HepG2 (cell line): ENCODE data around the gene AXIN2. TPM values are rescaled to one million over a fixed set of nuclear protein-coding genes. Genes with fewer than 3 reads are reported as not detected.

Experiments used
- EZH2 ChIP-seq: conservative IDR thresholded peaks from 2 replicates; pipeline ENCODE4 v1.6.1; 2012; ENCODE audit warnings: mild to moderate bottlenecking, low read depth, low read length, moderate library complexity
- KDM6A ChIP-seq: IDR thresholded peaks from 2 replicates; pipeline ENCODE4 v1.6.1; 2016; ENCODE audit warnings: low read depth
- STAT5B ChIP-seq: sonication (generic); formaldehyde crosslinking; IDR thresholded peaks from 2 replicates; pipeline ENCODE4 v1.4.0; 2020; ENCODE audit warnings: missing genetic modification reagents
- ZNF672 ChIP-seq: sonication (generic); formaldehyde crosslinking; IDR thresholded peaks from 2 replicates; pipeline ENCODE4 v1.8.1; 2022; ENCODE audit warnings: missing genetic modification reagents
- polyA plus RNA-seq, 8 experiments: library from polyadenylated mRNA; depleted of rRNA in 3 of 8; stranded (reverse) in 7 of 8; unstranded in 1 of 8; fragments of >200 nt; fragmentation: Illumina TruSeq in 4 of 8; extraction: Trizol in 4 of 8; gene quantifications; 2 replicates each; pipeline versions ENCODE4 v1.2.1 to v1.2.3, GENCODE V29; 2011 to 2016; ENCODE audit warnings: low read depth in 4 of 8, missing spikeins in 1 of 8, mixed read lengths in 1 of 8; ENCODE audit not compliant: insufficient read depth in 1 of 8
- total RNA-seq, 5 experiments: library from RNA; depleted of rRNA; stranded (reverse); fragments of >200 nt; fragmentation: Illumina TruSeq; extraction: Trizol; gene quantifications; 2 replicates each; pipeline ENCODE4 v1.2.3, GENCODE V29; 2016; ENCODE audit warnings: low read depth in 1 of 5
- TF ChIP-seq, protein P1 (sequence below): IDR thresholded peaks from 2 replicates; pipeline ENCODE4 v1.6.1; 2018; ENCODE audit warnings: missing genetic modification reagents, mild to moderate bottlenecking, missing compliant biosample characterization
- TF ChIP-seq, protein P2 (sequence below): sonication (generic); formaldehyde crosslinking; IDR thresholded peaks from 2 replicates; pipeline ENCODE4 v1.9.0; 2021; ENCODE audit warnings: missing genetic modification reagents, borderline replicate concordance
- TF ChIP-seq, protein P3 (sequence below): sonication (generic); formaldehyde crosslinking; IDR thresholded peaks from 2 replicates; pipeline ENCODE4 v1.4.0; 2020; ENCODE audit warnings: missing genetic modification reagents
- TF ChIP-seq, protein P4 (sequence below): sonication (generic); formaldehyde crosslinking; IDR thresholded peaks from 2 replicates; pipeline ENCODE4 v1.5.0; 2020; ENCODE audit warnings: mild to moderate bottlenecking, missing genetic modification reagents, borderline replicate concordance

AXIN2 gene
- total and polyA plus RNA-seq, 2 of the 13 experiments (the other 11 are each of a cell fraction or from before 2014, with no cell fraction given), result 58.6 to 63.4 TPM

DNA sequence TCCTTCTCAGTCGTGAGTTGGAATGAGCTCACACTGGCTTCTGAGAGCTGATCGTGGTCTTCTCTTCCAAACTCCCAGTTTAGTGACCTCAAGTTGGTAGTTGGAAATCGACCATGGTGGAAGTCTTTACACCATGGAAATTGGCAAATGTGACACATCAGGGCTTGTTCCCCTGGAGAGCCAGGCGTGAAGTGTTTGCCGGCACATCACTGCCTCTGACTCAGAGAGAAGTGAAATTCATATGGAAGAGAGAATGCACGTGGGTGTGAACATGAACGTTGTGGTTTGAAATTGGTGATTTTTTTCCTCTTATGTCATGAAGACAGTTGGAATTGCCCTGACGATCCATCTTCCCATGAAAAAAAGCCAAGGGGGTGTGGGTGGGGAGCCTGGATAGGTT is 47.4 kb downstream of the AXIN2 start (continued):
- TF ChIP-seq, protein P1, sequence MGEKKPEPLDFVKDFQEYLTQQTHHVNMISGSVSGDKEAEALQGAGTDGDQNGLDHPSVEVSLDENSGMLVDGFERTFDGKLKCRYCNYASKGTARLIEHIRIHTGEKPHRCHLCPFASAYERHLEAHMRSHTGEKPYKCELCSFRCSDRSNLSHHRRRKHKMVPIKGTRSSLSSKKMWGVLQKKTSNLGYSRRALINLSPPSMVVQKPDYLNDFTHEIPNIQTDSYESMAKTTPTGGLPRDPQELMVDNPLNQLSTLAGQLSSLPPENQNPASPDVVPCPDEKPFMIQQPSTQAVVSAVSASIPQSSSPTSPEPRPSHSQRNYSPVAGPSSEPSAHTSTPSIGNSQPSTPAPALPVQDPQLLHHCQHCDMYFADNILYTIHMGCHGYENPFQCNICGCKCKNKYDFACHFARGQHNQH, result no peak
- TF ChIP-seq STAT5B (CRISPR knock-in tag) (no peak), ZNF672 (no peak), EZH2 (no peak), KDM6A (CRISPR knock-in tag) (no peak)
- TF ChIP-seq, protein P2, sequence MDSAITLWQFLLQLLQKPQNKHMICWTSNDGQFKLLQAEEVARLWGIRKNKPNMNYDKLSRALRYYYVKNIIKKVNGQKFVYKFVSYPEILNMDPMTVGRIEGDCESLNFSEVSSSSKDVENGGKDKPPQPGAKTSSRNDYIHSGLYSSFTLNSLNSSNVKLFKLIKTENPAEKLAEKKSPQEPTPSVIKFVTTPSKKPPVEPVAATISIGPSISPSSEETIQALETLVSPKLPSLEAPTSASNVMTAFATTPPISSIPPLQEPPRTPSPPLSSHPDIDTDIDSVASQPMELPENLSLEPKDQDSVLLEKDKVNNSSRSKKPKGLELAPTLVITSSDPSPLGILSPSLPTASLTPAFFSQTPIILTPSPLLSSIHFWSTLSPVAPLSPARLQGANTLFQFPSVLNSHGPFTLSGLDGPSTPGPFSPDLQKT, result no peak
- TF ChIP-seq, protein P3, sequence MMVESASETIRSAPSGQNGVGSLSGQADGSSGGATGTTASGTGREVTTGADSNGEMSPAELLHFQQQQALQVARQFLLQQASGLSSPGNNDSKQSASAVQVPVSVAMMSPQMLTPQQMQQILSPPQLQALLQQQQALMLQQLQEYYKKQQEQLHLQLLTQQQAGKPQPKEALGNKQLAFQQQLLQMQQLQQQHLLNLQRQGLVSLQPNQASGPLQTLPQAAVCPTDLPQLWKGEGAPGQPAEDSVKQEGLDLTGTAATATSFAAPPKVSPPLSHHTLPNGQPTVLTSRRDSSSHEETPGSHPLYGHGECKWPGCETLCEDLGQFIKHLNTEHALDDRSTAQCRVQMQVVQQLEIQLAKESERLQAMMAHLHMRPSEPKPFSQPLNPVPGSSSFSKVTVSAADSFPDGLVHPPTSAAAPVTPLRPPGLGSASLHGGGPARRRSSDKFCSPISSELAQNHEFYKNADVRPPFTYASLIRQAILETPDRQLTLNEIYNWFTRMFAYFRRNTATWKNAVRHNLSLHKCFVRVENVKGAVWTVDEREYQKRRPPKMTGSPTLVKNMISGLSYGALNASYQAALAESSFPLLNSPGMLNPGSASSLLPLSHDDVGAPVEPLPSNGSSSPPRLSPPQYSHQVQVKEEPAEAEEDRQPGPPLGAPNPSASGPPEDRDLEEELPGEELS (CRISPR knock-in tag), result no peak
- TF ChIP-seq, protein P4, sequence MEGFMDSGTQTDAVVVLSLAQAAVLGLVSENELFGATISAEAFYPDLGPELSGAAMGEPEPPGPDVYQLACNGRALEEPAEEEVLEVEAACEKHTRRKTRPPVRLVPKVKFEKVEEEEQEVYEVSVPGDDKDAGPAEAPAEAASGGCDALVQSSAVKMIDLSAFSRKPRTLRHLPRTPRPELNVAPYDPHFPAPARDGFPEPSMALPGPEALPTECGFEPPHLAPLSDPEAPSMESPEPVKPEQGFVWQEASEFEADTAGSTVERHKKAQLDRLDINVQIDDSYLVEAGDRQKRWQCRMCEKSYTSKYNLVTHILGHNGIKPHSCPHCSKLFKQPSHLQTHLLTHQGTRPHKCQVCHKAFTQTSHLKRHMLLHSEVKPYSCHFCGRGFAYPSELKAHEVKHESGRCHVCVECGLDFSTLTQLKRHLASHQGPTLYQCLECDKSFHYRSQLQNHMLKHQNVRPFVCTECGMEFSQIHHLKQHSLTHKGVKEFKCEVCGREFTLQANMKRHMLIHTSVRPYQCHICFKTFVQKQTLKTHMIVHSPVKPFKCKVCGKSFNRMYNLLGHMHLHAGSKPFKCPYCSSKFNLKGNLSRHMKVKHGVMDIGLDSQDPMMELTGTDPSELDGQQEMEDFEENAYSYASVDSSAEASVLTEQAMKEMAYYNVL (CRISPR knock-in tag), result no peak
